Adipocyte (in vitro differentiated cells): ENCODE results near the gene ADSS1.
A peak's percentile ranks its signal among the peaks of the same experiment; 100 is the strongest.

Experiments
- DNase-seq: peaks from one replicate; pipeline ENCODE4 v3.0.0-alpha.2; 2015; ENCODE audit warnings: low read depth
- H3K27me3 ChIP-seq: replicated peaks from 2 replicates; pipeline ENCODE4 v1.7.0; 2013; ENCODE audit warnings: mild to moderate bottlenecking, low read length, moderate library complexity; ENCODE audit not compliant: control insufficient read depth, insufficient read depth
- H3K36me3 ChIP-seq: 2 replicates; pipeline ENCODE4 v1.7.0; 2013; ENCODE audit warnings: low read length, mild to moderate bottlenecking, moderate library complexity; ENCODE audit not compliant: control insufficient read depth, insufficient read depth, severe bottlenecking
- H3K4me1 ChIP-seq: 2 replicates; pipeline ENCODE4 v1.7.0; 2013; ENCODE audit warnings: mild to moderate bottlenecking, low read length, moderate library complexity; ENCODE audit not compliant: control insufficient read depth, insufficient read depth
- H3K4me3 ChIP-seq: 2 replicates; pipeline ENCODE4 v1.7.0; 2013; ENCODE audit warnings: mild to moderate bottlenecking, low read length, moderate library complexity
- H3K9ac ChIP-seq: 2 replicates; pipeline ENCODE4 v1.7.0; 2013; ENCODE audit warnings: mild to moderate bottlenecking, low read length, moderate library complexity
- H3K9me3 ChIP-seq: 2 replicates; pipeline ENCODE4 v1.7.0; 2013; ENCODE audit warnings: mild to moderate bottlenecking, low read length, moderate library complexity; ENCODE audit not compliant: control insufficient read depth

Gene ADSS1

DNA sequence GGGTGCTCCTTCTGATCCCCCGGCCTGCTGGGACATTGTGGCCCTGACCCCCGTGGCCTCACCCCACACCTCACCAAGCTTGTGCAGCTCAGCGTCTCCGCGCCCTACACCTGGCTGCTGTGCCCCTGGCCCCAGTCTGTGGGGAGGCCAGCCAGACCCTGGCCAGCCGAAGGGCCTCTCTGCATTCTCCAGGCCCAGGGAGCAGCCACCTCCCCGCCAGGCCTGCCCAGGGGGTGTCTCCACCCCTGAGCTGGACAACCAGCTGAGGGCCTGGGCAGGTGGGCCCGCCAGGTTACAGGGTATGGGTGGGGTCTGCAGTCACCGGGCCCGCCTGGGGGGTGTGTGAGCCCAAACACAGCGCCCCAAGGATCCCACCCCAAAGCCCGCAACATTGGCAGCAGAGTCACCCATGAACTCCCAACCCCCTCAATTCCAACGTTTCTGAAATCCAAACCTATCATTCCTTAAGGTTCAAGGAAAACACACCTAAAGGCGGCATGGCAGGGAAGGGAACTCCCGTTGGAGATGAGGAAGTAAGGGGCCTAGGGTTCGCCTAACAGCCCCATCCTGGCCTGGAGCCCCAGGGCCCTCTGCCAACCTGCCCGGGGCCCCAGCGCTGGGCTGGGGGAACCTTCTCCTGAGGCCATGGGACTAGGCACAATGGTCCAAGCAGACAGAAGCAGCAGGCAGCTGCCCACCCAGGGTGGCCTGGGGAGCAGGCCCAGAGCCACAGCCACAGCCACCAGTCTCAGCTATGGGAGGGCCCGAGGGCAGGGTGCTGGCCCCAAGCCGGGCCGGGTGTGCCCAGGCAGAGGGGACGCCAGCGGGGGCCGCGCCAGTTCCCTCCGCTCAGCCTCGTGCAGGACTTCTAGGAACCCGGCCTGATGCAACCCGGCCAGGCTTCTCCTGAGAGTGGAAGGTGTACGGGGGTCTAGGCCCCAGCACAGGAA, 63.0 kb downstream of the ADSS1 start:
- H3K9me3 ChIP-seq: no peaks in the 10 kb centered on the region
- H3K36me3 ChIP-seq: peaks cover 25% of the 10 kb centered on the region
- H3K4me3 ChIP-seq: no peak overlapping the region
- DNase-seq: no peak
- H3K9ac ChIP-seq: no peak overlapping the region
- no peaks in the 10 kb centered on the region for H3K27me3 ChIP-seq
- H3K4me1 ChIP-seq: no peaks in the 10 kb centered on the region

DNA sequence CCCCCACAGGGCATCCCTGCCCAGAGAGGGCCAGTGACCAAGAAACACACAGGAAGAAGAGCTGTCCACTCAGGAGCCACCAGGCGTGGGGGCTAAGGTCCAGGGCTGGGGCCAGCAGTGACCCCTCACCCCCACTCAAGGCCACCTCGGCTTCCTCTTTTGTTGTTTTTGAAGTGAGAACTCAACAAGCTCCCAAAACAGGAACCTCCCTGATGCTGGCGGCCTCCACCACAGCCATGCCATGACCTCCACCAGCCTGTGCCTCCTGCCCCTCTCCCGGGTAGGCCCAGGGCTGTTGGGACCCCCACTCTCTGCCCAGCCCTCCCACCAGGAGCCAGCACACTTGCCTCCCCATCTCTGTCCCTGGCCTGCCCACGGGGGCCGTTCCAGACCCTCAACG, 63.7 kb downstream of the ADSS1 start:
- Histone ChIP-seq H3K36me3 (peaks cover 25% of the 10 kb centered on the region), H3K9me3 (no peaks in the 10 kb centered on the region), H3K4me1 (peaks cover 6% of the 10 kb centered on the region), H3K4me3 (no peak overlapping the region), H3K9ac (no peak overlapping the region), H3K27me3 (no peaks in the 10 kb centered on the region)
- DNase-seq: no peak

- H3K9ac ChIP-seq: no peak overlapping the region
- H3K4me3 ChIP-seq: no peak overlapping the region
- H3K9me3 ChIP-seq: no peaks in the 10 kb centered on the region
- H3K27me3 ChIP-seq: no peaks in the 10 kb centered on the region
- peaks cover 12% of the 10 kb centered on the region for H3K4me1 ChIP-seq
- H3K36me3 ChIP-seq: peaks cover 25% of the 10 kb centered on the region
- DNase-seq: no peak
Measured at GRCh38 chr14:104788161-104788818, 64.3 kb downstream of the ADSS1 start.

DNA sequence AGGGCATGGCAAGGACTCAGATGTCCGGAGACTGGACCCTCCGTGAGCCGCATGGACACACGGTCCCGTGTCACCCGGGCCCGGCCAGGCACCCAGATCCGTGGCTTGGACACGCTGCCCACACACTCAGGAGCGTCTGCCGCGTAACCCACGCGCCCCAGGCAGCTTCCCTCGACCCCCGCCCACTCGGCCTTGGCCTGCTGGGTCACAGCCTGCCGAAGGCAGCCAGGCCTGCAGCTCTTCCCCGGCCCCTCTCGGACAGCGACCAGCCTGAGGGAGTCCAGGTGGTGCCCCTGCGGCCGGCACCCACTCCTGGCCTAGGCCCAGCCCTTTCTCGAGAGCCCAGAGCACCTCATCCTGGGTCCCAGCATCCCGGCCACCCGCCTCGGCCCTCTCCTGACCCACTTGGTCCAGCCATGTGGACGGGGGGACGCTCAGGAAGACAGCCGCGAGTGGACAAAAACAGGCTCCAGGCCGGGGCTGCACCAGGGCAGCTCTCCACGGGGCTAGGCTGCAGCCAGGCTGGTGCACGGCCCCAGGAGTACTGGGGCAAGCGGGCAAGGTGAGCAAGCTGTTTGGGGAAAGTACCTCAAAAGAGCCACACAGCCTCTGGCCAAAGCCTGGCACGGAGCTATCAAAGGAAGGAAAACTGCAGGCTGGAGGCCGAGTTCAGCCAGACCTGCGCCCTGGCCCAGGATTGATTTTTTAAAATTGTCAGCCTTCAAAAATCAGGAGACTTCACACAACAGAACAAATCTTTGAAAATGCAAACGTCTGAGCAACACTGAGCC, 65.0 kb downstream of the ADSS1 start:
- Histone ChIP-seq H3K27me3 (no peaks in the 10 kb centered on the region), H3K4me1 (peaks cover 20% of the 10 kb centered on the region), H3K36me3 (peaks cover 25% of the 10 kb centered on the region), H3K9me3 (no peaks in the 10 kb centered on the region), H3K4me3 (no peak overlapping the region), H3K9ac (no peak overlapping the region)
- no peak for DNase-seq

- H3K4me1 ChIP-seq: peaks cover 23% of the 10 kb centered on the region
- no peaks in the 10 kb centered on the region for H3K27me3 ChIP-seq
- no peak overlapping the region for H3K4me3 ChIP-seq
- H3K9ac ChIP-seq: no peak overlapping the region
- peaks cover 25% of the 10 kb centered on the region for H3K36me3 ChIP-seq
- no peaks in the 10 kb centered on the region for H3K9me3 ChIP-seq
- DNase-seq: no peak
Measured at GRCh38 chr14:104789752-104790743, 66.0 kb downstream of the ADSS1 start.

- Histone ChIP-seq H3K27me3 (no peaks in the 10 kb centered on the region), H3K4me1 (peaks cover 30% of the 10 kb centered on the region), H3K9me3 (no peaks in the 10 kb centered on the region), H3K4me3 (no peak overlapping the region), H3K9ac (no peak overlapping the region), H3K36me3 (peaks cover 25% of the 10 kb centered on the region)
- DNase-seq: no peak
Measured at GRCh38 chr14:104791425-104791824, 67.4 kb downstream of the ADSS1 start.

DNA sequence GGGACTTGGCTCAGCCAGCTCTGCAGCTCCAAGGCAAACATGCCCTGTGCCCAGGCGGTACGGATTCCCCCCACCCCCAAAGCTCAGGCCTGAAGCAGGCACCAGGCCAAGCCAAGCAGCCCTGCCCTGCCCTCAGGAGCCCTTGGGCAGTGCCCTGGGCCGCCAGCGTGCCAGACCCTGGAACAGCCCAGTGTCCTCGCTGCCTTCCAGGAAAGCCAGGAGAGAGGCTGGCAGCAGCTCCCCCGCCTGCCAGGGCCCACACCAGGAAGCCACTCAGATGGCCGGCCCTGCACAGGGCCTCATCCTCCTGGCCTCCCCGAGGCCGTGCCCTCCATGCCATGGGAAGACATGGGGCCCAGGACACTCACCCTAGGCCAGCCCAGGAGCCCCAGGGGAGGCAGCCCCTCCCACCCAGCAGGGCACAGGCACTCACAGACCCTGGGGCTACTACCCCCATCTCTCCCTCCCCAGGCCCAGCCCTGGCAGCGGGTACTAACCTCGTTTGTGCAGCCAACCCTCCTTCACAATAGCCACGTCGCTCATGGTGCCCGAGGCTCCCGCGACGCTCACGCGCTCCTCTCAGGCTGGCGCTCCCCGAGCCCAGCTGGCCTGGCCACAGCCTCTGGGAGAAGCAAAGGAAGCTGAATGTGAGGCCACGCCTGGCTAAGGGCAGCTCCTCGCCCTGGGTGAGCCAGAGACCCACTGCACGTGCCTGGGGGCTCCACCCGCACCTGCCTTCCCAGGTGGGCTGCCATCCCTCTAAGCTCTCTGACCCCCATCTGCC, 68.3 kb downstream of the ADSS1 start:
- no peak for DNase-seq
- Histone ChIP-seq H3K4me3 (no peak overlapping the region), H3K4me1 (peaks cover 36% of the 10 kb centered on the region), H3K36me3 (peaks cover 25% of the 10 kb centered on the region), H3K9me3 (no peaks in the 10 kb centered on the region), H3K27me3 (no peaks in the 10 kb centered on the region), H3K9ac (peak overlapping the region; percentile 85)

GRCh38 chr14:104792945-104793702, 69.1 kb downstream of the ADSS1 start:
- Histone ChIP-seq H3K4me3 (peak overlapping the region; percentile 81), H3K9ac (peak overlapping the region; percentile 85), H3K27me3 (no peaks in the 10 kb centered on the region), H3K4me1 (peaks cover 43% of the 10 kb centered on the region), H3K36me3 (peaks cover 23% of the 10 kb centered on the region), H3K9me3 (no peaks in the 10 kb centered on the region)
- DNase-seq: no peak

GRCh38 chr14:104793703-104793959, 69.6 kb downstream of the ADSS1 start:
- H3K36me3 ChIP-seq: peaks cover 21% of the 10 kb centered on the region
- peak overlapping the region; percentile 81 for H3K4me3 ChIP-seq
- peak overlapping the region; percentile 85 for H3K9ac ChIP-seq
- peaks cover 47% of the 10 kb centered on the region for H3K4me1 ChIP-seq
- DNase-seq: no peak
- H3K9me3 ChIP-seq: no peaks in the 10 kb centered on the region
- H3K27me3 ChIP-seq: no peaks in the 10 kb centered on the region
